Central memory CD4-positive, alpha-beta T cell (primary cell): ENCODE measurements around the gene ABI1.
A peak's percentile ranks its signal among the peaks of the same experiment; 100 is the strongest.
"Not testable (repeated sequence)": the region's sequence is repeated elsewhere in the genome, so short reads cannot be mapped to it uniquely, and the experiment has no call there.

Experiments
- DNase-seq: peaks from one replicate; pipeline ENCODE4 v3.0.0; 2022
- total RNA-seq, 3 experiments: gene quantifications; one replicate each; lab custom pipeline; 2026; lab: John Stamatoyannopoulos, UW

The ABI1 gene
- total RNA-seq, result 92.4 to 158 (median 136) reads per million in 3 experiments

GRCh38 chr10:26860443-26861204, at the start of gene ABI1:
Gene ABI1, minus strand, starts transcription at chr10:26860958. Its CDS starts 95 bp downstream, at chr10:26860863.
- DNase-seq, result peak; percentile 99

GRCh38 chr10:26909753-26910152, 49.0 kb upstream of the ABI1 start:
- DNase-seq, result no peak

- not testable (repeated sequence) for DNase-seq
Measured at GRCh38 chr10:26905253-26905781, 44.6 kb upstream of the ABI1 start.

- no peak for DNase-seq
Measured at GRCh38 chr10:26903431-26904217, 42.9 kb upstream of the ABI1 start.

- DNase-seq, result not testable (repeated sequence)
Measured at GRCh38 chr10:26892306-26892923, 31.7 kb upstream of the ABI1 start.

- peak; percentile 15 for DNase-seq
Measured at GRCh38 chr10:26890956-26891355, 30.2 kb upstream of the ABI1 start.

- no peak for DNase-seq
Measured at GRCh38 chr10:26887611-26888215, 27.0 kb upstream of the ABI1 start.

GRCh38 chr10:26881600-26882331, 21.0 kb upstream of the ABI1 start:
- DNase-seq, result peak; percentile 40

- no peak for DNase-seq
Measured at GRCh38 chr10:26879744-26880143, 19.0 kb upstream of the ABI1 start.

GRCh38 chr10:26870766-26871165, 10.0 kb upstream of the ABI1 start:
- no peak for DNase-seq

GRCh38 chr10:26869528-26869927, 8.8 kb upstream of the ABI1 start:
- peak; percentile 13 for DNase-seq

GRCh38 chr10:26863351-26864076, 2.8 kb upstream of the ABI1 start:
- no peak for DNase-seq

- no peak for DNase-seq
Measured at GRCh38 chr10:26861205-26861998, 644 bp upstream of the ABI1 start.

- DNase-seq, result peak; percentile 55
Measured at GRCh38 chr10:26860102-26860442, 686 bp downstream of the ABI1 start.

- DNase-seq, result no peak
Measured at GRCh38 chr10:26859241-26860101, 1.3 kb downstream of the ABI1 start.

- no peak for DNase-seq
Measured at GRCh38 chr10:26858707-26859034, 2.1 kb downstream of the ABI1 start.

GRCh38 chr10:26857991-26858706, 2.6 kb downstream of the ABI1 start:
- DNase-seq, result no peak

- DNase-seq, result not testable (repeated sequence)
Measured at GRCh38 chr10:26857553-26857952, 3.2 kb downstream of the ABI1 start.

GRCh38 chr10:26855186-26855585, 5.6 kb downstream of the ABI1 start:
- DNase-seq, result no peak
